ENCODE measurements around the gene CCDC14.

The CCDC14 gene

DNA sequence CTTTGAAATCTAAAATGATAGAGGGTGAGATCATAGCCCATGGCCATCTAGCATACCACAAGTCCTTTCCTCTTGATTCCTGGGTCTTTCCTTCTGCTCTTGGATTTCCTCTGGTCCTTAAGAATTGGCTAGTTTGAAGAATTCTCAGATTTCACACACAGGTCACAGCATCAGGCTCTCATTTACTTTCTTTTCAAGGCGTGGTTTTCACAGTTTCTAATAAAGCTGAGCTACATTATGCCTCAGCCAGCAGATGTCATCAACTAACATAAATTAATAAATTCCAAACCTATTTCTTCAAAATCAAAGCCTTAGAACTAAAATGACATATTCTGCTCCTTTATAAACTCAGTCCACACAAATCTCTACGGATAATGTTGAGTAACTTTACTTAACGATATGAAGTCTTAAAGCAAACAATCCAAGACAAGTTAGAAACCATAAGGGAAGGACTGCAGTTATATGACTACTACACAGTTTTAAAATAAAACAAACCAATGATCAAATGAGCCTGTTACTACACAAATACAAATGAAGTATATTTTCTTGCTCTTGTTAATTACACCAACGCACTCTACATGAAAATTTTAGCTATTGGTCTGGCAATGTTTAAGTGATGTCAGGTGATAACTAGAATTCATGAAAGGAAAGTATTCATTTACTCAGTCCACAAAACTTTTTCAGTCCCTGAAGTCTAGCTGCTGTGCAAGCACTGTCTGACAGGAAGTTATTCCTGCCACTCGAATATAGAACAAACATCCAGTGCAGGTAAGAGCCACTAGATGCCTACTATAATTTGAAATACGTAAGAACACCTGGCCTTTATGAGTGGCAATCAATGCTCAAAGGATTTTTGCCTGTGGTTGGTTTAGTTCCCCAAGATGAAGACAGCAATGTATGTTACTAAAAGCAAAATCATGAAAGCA lies 9.2 kb downstream of the CCDC14 start:
- no peak for TF ChIP-seq USF1 (IDR thresholded peaks at IDR 0.05)
- no peak for TF ChIP-seq ZBTB7A (IDR thresholded peaks at IDR 0.05; ENCODE audit: low read depth)
- TF ChIP-seq REST (IDR thresholded peaks at IDR 0.05; ENCODE audit: low read depth) = no peak
- no peak for TF ChIP-seq TEAD4 (IDR thresholded peaks at IDR 0.05)
- no peak for TF ChIP-seq CREB1 (IDR thresholded peaks at IDR 0.05; ENCODE audit: low read depth)
- no peak for TF ChIP-seq TCF12 (IDR thresholded peaks at IDR 0.05; ENCODE audit: low read depth)
- no peak for TF ChIP-seq RAD21 (IDR thresholded peaks at IDR 0.05; ENCODE audit: low read depth)

- TF ChIP-seq TAF1 (IDR thresholded peaks at IDR 0.05; ENCODE audit: low read depth) (no peak), ZBTB7A (IDR thresholded peaks at IDR 0.05; ENCODE audit: low read depth) (no peak), TEAD4 (IDR thresholded peaks at IDR 0.05) (no peak), RAD21 (IDR thresholded peaks at IDR 0.05; ENCODE audit: low read depth) (no peak), FOXM1 (IDR thresholded peaks at IDR 0.05; ENCODE audit: borderline replicate concordance, low read depth) (no peak), CREB1 (IDR thresholded peaks at IDR 0.05; ENCODE audit: low read depth) (no peak), YY1 (IDR thresholded peaks at IDR 0.05; ENCODE audit: low read depth) (no peak), NFIC (IDR thresholded peaks at IDR 0.05) (no peak), CEBPB (IDR thresholded peaks at IDR 0.05) (no peak), REST (IDR thresholded peaks at IDR 0.05; ENCODE audit: low read depth) (no peak), EP300 (IDR thresholded peaks at IDR 0.05; ENCODE audit: borderline replicate concordance) (no peak), USF1 (IDR thresholded peaks at IDR 0.05) (no peak), EGR1 (IDR thresholded peaks at IDR 0.05) (no peak), TCF12 (IDR thresholded peaks at IDR 0.05; ENCODE audit: low read depth) (no peak)
- TF ChIP-seq, protein P1, sequence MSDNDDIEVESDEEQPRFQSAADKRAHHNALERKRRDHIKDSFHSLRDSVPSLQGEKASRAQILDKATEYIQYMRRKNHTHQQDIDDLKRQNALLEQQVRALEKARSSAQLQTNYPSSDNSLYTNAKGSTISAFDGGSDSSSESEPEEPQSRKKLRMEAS (IDR thresholded peaks at IDR 0.05) = no peak
Observed at GRCh38 chr3:123949641-123950040, 11.4 kb downstream of the CCDC14 start.

- TF ChIP-seq TAF1 (IDR thresholded peaks at IDR 0.05; ENCODE audit: low read depth) = no peak
- TF ChIP-seq EP300 (IDR thresholded peaks at IDR 0.05; ENCODE audit: borderline replicate concordance) = no peak
Observed at GRCh38 chr3:123948449-123948848, 12.6 kb downstream of the CCDC14 start.

DNA sequence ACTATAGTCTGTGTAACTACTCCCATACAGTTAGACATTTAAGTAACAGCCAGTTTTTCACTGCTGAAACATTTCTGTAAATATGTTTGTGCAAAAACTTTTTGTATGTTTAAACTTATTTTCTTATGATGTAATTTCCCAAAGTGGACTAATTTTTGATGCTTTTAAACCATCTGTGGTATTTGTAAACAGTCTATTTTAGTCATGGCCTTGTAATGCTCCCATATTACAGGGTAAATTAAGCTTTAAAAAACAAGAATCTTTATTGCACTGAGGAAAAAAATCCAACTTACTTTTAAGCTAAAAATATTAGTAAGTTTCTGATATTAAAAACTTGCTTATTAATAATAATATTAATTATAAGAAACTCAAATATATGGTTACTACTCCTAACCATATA lies 13.5 kb downstream of the CCDC14 start:
- TF ChIP-seq TEAD4 (IDR thresholded peaks at IDR 0.05) (no peak), RAD21 (IDR thresholded peaks at IDR 0.05; ENCODE audit: low read depth) (no peak), ZBTB7A (IDR thresholded peaks at IDR 0.05; ENCODE audit: low read depth) (no peak), EP300 (IDR thresholded peaks at IDR 0.05; ENCODE audit: borderline replicate concordance) (no peak), EGR1 (IDR thresholded peaks at IDR 0.05) (no peak), USF1 (IDR thresholded peaks at IDR 0.05) (no peak), FOXM1 (IDR thresholded peaks at IDR 0.05; ENCODE audit: borderline replicate concordance, low read depth) (no peak), REST (IDR thresholded peaks at IDR 0.05; ENCODE audit: low read depth) (no peak), NFIC (IDR thresholded peaks at IDR 0.05) (no peak), TCF12 (IDR thresholded peaks at IDR 0.05; ENCODE audit: low read depth) (no peak), CEBPB (IDR thresholded peaks at IDR 0.05) (no peak), TAF1 (IDR thresholded peaks at IDR 0.05; ENCODE audit: low read depth) (no peak), YY1 (IDR thresholded peaks at IDR 0.05; ENCODE audit: low read depth) (no peak), CREB1 (IDR thresholded peaks at IDR 0.05; ENCODE audit: low read depth) (no peak)
- TF ChIP-seq, protein P1 (IDR thresholded peaks at IDR 0.05) = no peak

Measured in Ishikawa (cell line).